H1 (cell line): ENCODE measurements around the gene KCNK2. TPM values are rescaled to one million over a fixed set of nuclear protein-coding genes. Genes with fewer than 3 reads are reported as not detected.

ENCODE experiments used
- CTCF ChIA-PET: fragments of 300-600 bp; sonication (Branson Sonifier 250); formaldehyde crosslinking; loops from one replicate; lab custom pipeline; 2021; ENCODE audit not compliant: partially characterized antibody; lab: Charles Lee
- POLR2A ChIA-PET: fragments of 300-600 bp; sonication (Branson Sonifier 250); formaldehyde crosslinking; loops from one replicate; lab custom pipeline; 2021; ENCODE audit warnings: inconsistent platforms; ENCODE audit not compliant: partially characterized antibody; lab: Charles Lee
- DNase-seq, 2 experiments: peaks; one replicate each; pipeline versions ENCODE4 v3.0.0 to v3.0.0-alpha.2; 2010 to 2022; ENCODE audit warnings: low spot score in 2 of 2, low read depth in 1 of 2, mixed read lengths in 1 of 2
- FAIRE-seq: peaks from 2 replicates; lab custom pipeline; 2011; peaks lifted over from hg19 to GRCh38; lab: Jason Lieb, UNC
- H2AFZ ChIP-seq: 2 replicates; pipeline ENCODE4 v1.8.1; 2012; ENCODE audit warnings: low read length, inconsistent platforms
- H2AK5ac ChIP-seq: 2 replicates; pipeline ENCODE4 v1.6.1; 2013; ENCODE audit warnings: low read depth, low read length
- H2BK120ac ChIP-seq: replicated peaks from 2 replicates; pipeline ENCODE3; 2013; ENCODE audit warnings: low read depth, low read length, inconsistent platforms
- H2BK12ac ChIP-seq: 2 replicates; pipeline ENCODE4 v1.6.1; 2013; ENCODE audit warnings: low read depth, low read length
- H2BK15ac ChIP-seq: 2 replicates; pipeline ENCODE4 v1.6.1; 2013; ENCODE audit warnings: low read length
- H2BK20ac ChIP-seq: 2 replicates; pipeline ENCODE4 v1.6.1; 2013; ENCODE audit warnings: low read length
- H2BK5ac ChIP-seq: 2 replicates; pipeline ENCODE4 v1.6.1; 2013; ENCODE audit warnings: low read depth, low read length
- H3K14ac ChIP-seq: 2 replicates; pipeline ENCODE4 v1.6.1; 2013; ENCODE audit warnings: inconsistent platforms; ENCODE audit not compliant: insufficient read length
- H3K18ac ChIP-seq: 2 replicates; pipeline ENCODE4 v1.6.1; 2013; ENCODE audit warnings: low read length; ENCODE audit errors: extremely low read depth
- H3K23ac ChIP-seq: 2 replicates; pipeline ENCODE4 v1.6.1; 2013; ENCODE audit warnings: inconsistent platforms; ENCODE audit not compliant: insufficient read length
- H3K23me2 ChIP-seq: 2 replicates; pipeline ENCODE4 v1.6.1; 2013; ENCODE audit warnings: low read depth, low read length
- H3K27ac ChIP-seq: 2 replicates; pipeline ENCODE4 v1.6.1; 2011; ENCODE audit warnings: low read depth, low read length, inconsistent platforms
- H3K27me3 ChIP-seq, 4 experiments: replicated peaks in 1 of 4; 1 replicate in 1 of 4; 2 replicates in 3 of 4; pipeline versions ENCODE4 v1.6.1 to v1.8.1; 2011 to 2013; ENCODE audit warnings: low read length in 3 of 4, mild to moderate bottlenecking in 3 of 4, inconsistent platforms in 2 of 4, mixed read lengths in 2 of 4, moderate library complexity in 1 of 4; ENCODE audit not compliant: control insufficient read depth in 3 of 4, insufficient read depth in 3 of 4; ENCODE audit errors: extremely low read depth in 1 of 4
- H3K36me3 ChIP-seq, 4 experiments: 2 replicates each; pipeline versions ENCODE4 v1.6.1 to v1.8.1; 2011 to 2013; ENCODE audit warnings: mild to moderate bottlenecking in 4 of 4, low read length in 3 of 4, moderate library complexity in 2 of 4, control low read depth in 1 of 4, inconsistent platforms in 1 of 4; ENCODE audit not compliant: insufficient read depth in 4 of 4, control insufficient read depth in 2 of 4
- H3K4ac ChIP-seq: replicated peaks from 2 replicates; pipeline ENCODE3; 2013; ENCODE audit warnings: low read length, low read depth, mixed read lengths, inconsistent platforms; ENCODE audit not compliant: insufficient read length
- H3K4me1 ChIP-seq, 4 experiments: replicated peaks in 1 of 4; 1 replicate in 1 of 4; 2 replicates in 3 of 4; pipeline versions ENCODE4 v1.6.1 to v1.8.1; 2011 to 2013; ENCODE audit warnings: low read length in 3 of 4, inconsistent platforms in 2 of 4, mixed read lengths in 1 of 4; ENCODE audit not compliant: insufficient read depth in 4 of 4, control insufficient read depth in 3 of 4
- H3K4me2 ChIP-seq, 2 experiments: 2 replicates each; pipeline versions ENCODE4 v1.6.1 to v1.8.1; 2011 to 2013; ENCODE audit warnings: low read depth in 2 of 2, low read length in 2 of 2, control low read depth in 1 of 2, inconsistent platforms in 1 of 2, mild to moderate bottlenecking in 1 of 2; ENCODE audit not compliant: insufficient read depth in 1 of 2
- H3K4me3 ChIP-seq, 4 experiments: fragments of 200-600, 300-600 bp in 1 of 4; sonication (generic), shearing (Covaris generic), sonication (Bioruptor Twin) in 1 of 4; 2 replicates each; pipeline versions ENCODE4 v1.5.1 to v1.8.1; 2011 to 2016; ENCODE audit warnings: low read length in 4 of 4, low read depth in 3 of 4, control low read depth in 2 of 4, inconsistent platforms in 2 of 4, mild to moderate bottlenecking in 2 of 4, mixed read lengths in 1 of 4, moderate library complexity in 1 of 4; ENCODE audit not compliant: insufficient read depth in 2 of 4; ENCODE audit errors: extremely low read depth in 1 of 4
- H3K56ac ChIP-seq: replicated peaks from 2 replicates; pipeline ENCODE3; 2013; ENCODE audit warnings: low read depth, mild to moderate bottlenecking, mixed read lengths, low read length, inconsistent platforms; ENCODE audit not compliant: insufficient read length
- H3K79me1 ChIP-seq: 2 replicates; pipeline ENCODE4 v1.6.1; 2013; ENCODE audit warnings: low read depth, low read length, control low read depth
- H3K79me2 ChIP-seq, 2 experiments: 2 replicates each; pipeline versions ENCODE4 v1.6.1 to v1.8.1; 2012 to 2013; ENCODE audit warnings: low read length in 2 of 2, mild to moderate bottlenecking in 2 of 2, inconsistent platforms in 1 of 2; ENCODE audit not compliant: insufficient read depth in 2 of 2, control insufficient read depth in 1 of 2
- H3K9ac ChIP-seq, 4 experiments: replicated peaks in 1 of 4; 1 replicate in 1 of 4; 2 replicates in 3 of 4; pipeline versions ENCODE4 v1.6.1 to v1.8.1; 2011 to 2013; ENCODE audit warnings: low read depth in 3 of 4, low read length in 3 of 4, control low read depth in 2 of 4, mild to moderate bottlenecking in 2 of 4, moderate library complexity in 2 of 4, inconsistent platforms in 1 of 4; ENCODE audit errors: extremely low read depth in 1 of 4
- H3K9me3 ChIP-seq, 2 experiments: 2 replicates each; pipeline versions ENCODE4 v1.6.1 to v1.8.1; 2012 to 2013; ENCODE audit warnings: mild to moderate bottlenecking in 2 of 2, moderate library complexity in 2 of 2, control low read depth in 1 of 2, inconsistent platforms in 1 of 2, low read depth in 1 of 2, low read length in 1 of 2, mixed read lengths in 1 of 2; ENCODE audit not compliant: insufficient read depth in 2 of 2
- H4K20me1 ChIP-seq, 2 experiments: replicated peaks in 1 of 2; 2 replicates each; pipeline versions ENCODE3 to v1.8.1; 2011 to 2013; ENCODE audit warnings: inconsistent platforms in 2 of 2, low read length in 2 of 2, mild to moderate bottlenecking in 1 of 2; ENCODE audit not compliant: insufficient read depth in 2 of 2, control insufficient read depth in 1 of 2
- H4K5ac ChIP-seq: 2 replicates; pipeline ENCODE4 v1.6.1; 2013; ENCODE audit warnings: low read length, low read depth, mixed read lengths, inconsistent platforms; ENCODE audit not compliant: insufficient read length
- H4K8ac ChIP-seq: 2 replicates; pipeline ENCODE4 v1.8.0; 2013; ENCODE audit warnings: mild to moderate bottlenecking, moderate library complexity, low read length, inconsistent platforms; ENCODE audit not compliant: insufficient read depth; ENCODE audit errors: extremely low read depth
- H4K91ac ChIP-seq: replicated peaks from 2 replicates; pipeline ENCODE3; 2013; ENCODE audit warnings: low read length, mixed read lengths, inconsistent platforms; ENCODE audit not compliant: insufficient read length
- NANOG ChIP-seq: IDR thresholded peaks from 2 replicates; pipeline ENCODE4 v1.6.1; 2011; ENCODE audit warnings: low read length, low read depth, mild to moderate bottlenecking, inconsistent platforms; ENCODE audit not compliant: insufficient read depth, poor library complexity, severe bottlenecking
- RAD21 ChIP-seq, 2 experiments: IDR thresholded peaks in 1 of 2; conservative IDR thresholded peaks in 1 of 2; 2 replicates each; pipeline ENCODE4 v1.6.1; 2011; ENCODE audit warnings: low read depth in 2 of 2, low read length in 2 of 2, improper control_type of control experiment in 1 of 2, inconsistent platforms in 1 of 2, mild to moderate bottlenecking in 1 of 2, moderate library complexity in 1 of 2
- WGBS, 2 experiments: shearing (Covaris generic) in 1 of 2; methylation state at CpG; one replicate each; pipeline versions ENCODE4 v1.1.6 to v1.1.7; 2013 to 2015; ENCODE audit warnings: low lambda C conversion rate in 2 of 2, mixed read lengths in 2 of 2, inconsistent platforms in 1 of 2, low coverage in 1 of 2, missing lambda C conversion rate in 1 of 2; ENCODE audit not compliant: insufficient replicate concordance in 2 of 2, insufficient coverage in 1 of 2, insufficient read length in 1 of 2; ENCODE audit errors: extremely low coverage in 1 of 2, missing lambda C conversion rate in 1 of 2; 5-methylcytosine and 5-hydroxymethylcytosine counted together
- polyA plus RNA-seq, 7 experiments: library from polyadenylated mRNA; depleted of rRNA in 3 of 7; stranded (reverse) in 5 of 7; unstranded in 2 of 7; fragments of >200 nt in 5 of 7; fragments of 200-250 nt in 2 of 7; gene quantifications; 1 replicate in 5 of 7; 2 replicates in 1 of 7; 4 replicates in 1 of 7; pipeline versions ENCODE4 v1.2.1 to v1.2.3, GENCODE V29; 2011 to 2013; ENCODE audit warnings: missing spikeins in 2 of 7, mixed read lengths in 2 of 7
- total RNA-seq: library from RNA; stranded (reverse); fragmentation: NEBNext Ultra II Directional; extraction: Animal tissue kit (Norgen Biotek cat#: 25700); gene quantifications from 2 replicates; pipeline ENCODE4 v1.2.1, GENCODE V29; 2021
- TF ChIP-seq, protein P1 (sequence below), 3 experiments: IDR thresholded peaks; 1 replicate in 2 of 3; 2 replicates in 1 of 3; pipeline versions ENCODE4 v1.5.1 to v1.6.1; 2011; ENCODE audit warnings: low read length in 3 of 3, mild to moderate bottlenecking in 3 of 3, inconsistent platforms in 2 of 3, low read depth in 1 of 3, moderate library complexity in 1 of 3; ENCODE audit not compliant: insufficient read depth in 1 of 3; ENCODE audit errors: control extremely low read depth in 1 of 3

Gene KCNK2
- total and polyA plus RNA-seq, 2 of the 8 experiments (the other 6 are each of a cell fraction or from before 2014, with no cell fraction given), result 0.59 to 1.2 TPM

DNA sequence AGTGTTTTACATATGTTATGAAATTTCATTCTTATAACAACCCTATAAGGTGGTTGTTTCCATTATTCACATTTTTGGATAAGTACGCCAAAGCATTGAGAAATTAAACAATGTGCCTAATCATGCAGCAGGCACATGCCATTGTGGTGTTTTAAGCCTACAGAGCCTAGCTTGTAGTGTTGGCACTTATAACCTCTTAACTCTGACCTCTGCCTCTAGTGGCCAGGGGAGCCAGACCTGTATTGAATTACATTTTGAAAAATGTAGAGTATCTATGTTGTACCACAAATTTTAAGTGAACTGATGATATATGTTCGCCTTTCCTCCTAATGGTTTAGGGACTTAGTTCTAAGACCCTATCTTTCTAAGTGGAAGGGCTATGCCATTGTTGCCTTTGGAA is 61.0 kb downstream of the KCNK2 start:
- H3K4me2 ChIP-seq, result no peak overlapping the region
- ChIA-PET POLR2A (no interaction called here), CTCF (no interaction called here)
- no peak overlapping the region for H2BK120ac ChIP-seq
- H3K4me1 ChIP-seq, result no peaks in the 10 kb centered on the region
- H4K91ac ChIP-seq, result no peak overlapping the region
- H3K27ac ChIP-seq, result no peak overlapping the region
- no peaks in the 10 kb centered on the region for H3K23me2 ChIP-seq
- FAIRE-seq (no peak), DNase-seq (no peak)
- H3K27me3 ChIP-seq, result no peaks in the 10 kb centered on the region
- H3K79me1 ChIP-seq, result no peaks in the 10 kb centered on the region
- no peak overlapping the region for H2BK15ac ChIP-seq
- H3K9ac ChIP-seq, result no peak overlapping the region
- H3K9me3 ChIP-seq, result no peaks in the 10 kb centered on the region
- H3K36me3 ChIP-seq, result no peaks in the 10 kb centered on the region
- no peak overlapping the region for H4K5ac ChIP-seq
- no peak overlapping the region for H3K23ac ChIP-seq
- no peak overlapping the region for H3K14ac ChIP-seq
- no peak overlapping the region for H2AK5ac ChIP-seq
- H3K79me2 ChIP-seq, result no peaks in the 10 kb centered on the region
- no peak overlapping the region for H3K4ac ChIP-seq
- no peak overlapping the region for H4K8ac ChIP-seq
- H3K18ac ChIP-seq, result no peak overlapping the region
- no peak overlapping the region for H3K56ac ChIP-seq
- H4K20me1 ChIP-seq, result no peaks in the 10 kb centered on the region
- H2BK5ac ChIP-seq, result no peak overlapping the region
- H2AFZ ChIP-seq, result no peak overlapping the region
- H3K4me3 ChIP-seq, result no peak overlapping the region
- no peak overlapping the region for H2BK12ac ChIP-seq
- H2BK20ac ChIP-seq, result no peak overlapping the region
- 93% methylated on average over 2 of the region's 2 CpGs; no CpG with 5 or more reads in 1 of the 2 experiments for WGBS, 2 experiments
- TF ChIP-seq RAD21 (IDR thresholded peaks at IDR 0.05 in 1 of 2, conservative IDR thresholded peaks at IDR 0.05 in 1 of 2; ENCODE audit: low read depth in 2 of 2, low read length in 2 of 2) (0 out of 4 replicates have a peak, but pooled peaks of 1 of the 2 experiments have one; percentile 13), NANOG (no peak)
- TF ChIP-seq, protein P1, sequence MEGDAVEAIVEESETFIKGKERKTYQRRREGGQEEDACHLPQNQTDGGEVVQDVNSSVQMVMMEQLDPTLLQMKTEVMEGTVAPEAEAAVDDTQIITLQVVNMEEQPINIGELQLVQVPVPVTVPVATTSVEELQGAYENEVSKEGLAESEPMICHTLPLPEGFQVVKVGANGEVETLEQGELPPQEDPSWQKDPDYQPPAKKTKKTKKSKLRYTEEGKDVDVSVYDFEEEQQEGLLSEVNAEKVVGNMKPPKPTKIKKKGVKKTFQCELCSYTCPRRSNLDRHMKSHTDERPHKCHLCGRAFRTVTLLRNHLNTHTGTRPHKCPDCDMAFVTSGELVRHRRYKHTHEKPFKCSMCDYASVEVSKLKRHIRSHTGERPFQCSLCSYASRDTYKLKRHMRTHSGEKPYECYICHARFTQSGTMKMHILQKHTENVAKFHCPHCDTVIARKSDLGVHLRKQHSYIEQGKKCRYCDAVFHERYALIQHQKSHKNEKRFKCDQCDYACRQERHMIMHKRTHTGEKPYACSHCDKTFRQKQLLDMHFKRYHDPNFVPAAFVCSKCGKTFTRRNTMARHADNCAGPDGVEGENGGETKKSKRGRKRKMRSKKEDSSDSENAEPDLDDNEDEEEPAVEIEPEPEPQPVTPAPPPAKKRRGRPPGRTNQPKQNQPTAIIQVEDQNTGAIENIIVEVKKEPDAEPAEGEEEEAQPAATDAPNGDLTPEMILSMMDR (IDR thresholded peaks at IDR 0.05; ENCODE audit: control extremely low read depth in 1 of 3, insufficient read depth in 1 of 3, low read depth in 1 of 3, low read length in 3 of 3), result peak in 1 of 3 experiments; percentile 20; a peak in 1 of 4 replicates
